NCI-H2196 (cell line): ENCODE measurements around the gene SYCN.
"Not testable (repeated sequence)": the region's sequence is repeated elsewhere in the genome, so short reads cannot be mapped to it uniquely, and the experiment has no call there.

Source experiments
- DNase-seq: peaks from one replicate; lab custom pipeline; 2025; ENCODE audit not compliant: unreplicated experiment; lab: John Stamatoyannopoulos, UW

The SYCN gene

GRCh38 chr19:39230096-39230764 is 26.2 kb upstream of the SYCN start:
- DNase-seq = no peak

GRCh38 chr19:39224910-39225309 is 20.8 kb upstream of the SYCN start:
- DNase-seq = no peak

- DNase-seq = no peak
Measured at GRCh38 chr19:39223703-39224279, 19.7 kb upstream of the SYCN start.

GRCh38 chr19:39219108-39219507 is 15.0 kb upstream of the SYCN start:
- DNase-seq = not testable (repeated sequence)

- DNase-seq = no peak
Measured at GRCh38 chr19:39218230-39219007, 14.4 kb upstream of the SYCN start.

- DNase-seq = no peak
Measured at GRCh38 chr19:39217094-39217493, 13.0 kb upstream of the SYCN start.

GRCh38 chr19:39215323-39215722 is 11.3 kb upstream of the SYCN start:
- DNase-seq = not testable (repeated sequence)

GRCh38 chr19:39212375-39212742 is 8.3 kb upstream of the SYCN start:
- peak; percentile 29 for DNase-seq

GRCh38 chr19:39211731-39212374 is 7.8 kb upstream of the SYCN start:
- no peak for DNase-seq

- no peak for DNase-seq
Measured at GRCh38 chr19:39209196-39209595, 5.1 kb upstream of the SYCN start.

- DNase-seq = no peak
Measured at GRCh38 chr19:39208175-39208795, 4.2 kb upstream of the SYCN start.

- DNase-seq = no peak
Measured at GRCh38 chr19:39207293-39207836, 3.3 kb upstream of the SYCN start.

- DNase-seq = no peak
Measured at GRCh38 chr19:39206122-39206521, 2.1 kb upstream of the SYCN start.

- no peak for DNase-seq
Measured at GRCh38 chr19:39205449-39205764, 1.3 kb upstream of the SYCN start.

GRCh38 chr19:39202998-39203355 is 1.1 kb downstream of the SYCN start:
- no peak for DNase-seq

GRCh38 chr19:39200803-39201115 is 3.3 kb downstream of the SYCN start:
- no peak for DNase-seq

- DNase-seq = no peak
Measured at GRCh38 chr19:39200066-39200802, 3.8 kb downstream of the SYCN start.

- peak; percentile 67 for DNase-seq
Measured at GRCh38 chr19:39199025-39199424, 5.0 kb downstream of the SYCN start.

GRCh38 chr19:39197808-39198207 is 6.3 kb downstream of the SYCN start:
- no peak for DNase-seq

- no peak for DNase-seq
Measured at GRCh38 chr19:39196860-39197562, 7.1 kb downstream of the SYCN start, which contains the start of gene NCCRP1. TSS of gene NCCRP1 (plus strand) at chr19:39196964. CDS start at chr19:39196983, 19 bp downstream.
